ENCODE data around the gene C5AR1. TPM values are rescaled to one million over a fixed set of nuclear protein-coding genes. Genes with fewer than 3 reads are reported as not detected.
"Not testable (repeated sequence)": the region's sequence is repeated elsewhere in the genome, so short reads cannot be mapped to it uniquely, and the experiment has no call there.

C5AR1 gene
- total and polyA plus RNA-seq, 8 donors, result 0.45 to 15.2 (median 2.9) TPM

GRCh38 chr19:47280183-47280797, 29.4 kb upstream of the C5AR1 start:
- intact Hi-C loops (cut with DNase I; ENCODE audit: low total_unique reads), result no loop called here
- WGBS, 5 donors, result 87 to 94% (median 90%) methylated on average over 6 to 13 of the region's 13 CpGs
- H3K4me1 ChIP-seq, result peaks cover 14 to 42% (median 26%) of the 10 kb centered on the region in 4 donors
- no peaks in the 10 kb centered on the region for H3K9me3 ChIP-seq
- peak; percentile 45 to 50 for DNase-seq
- peak overlapping the region in 1 of 5 donors; percentile 71 for H3K27ac ChIP-seq
- H3K4me3 ChIP-seq, result no peak overlapping the region
- peak in 1 of 7 experiments; percentile 9 for TF ChIP-seq CTCF (IDR thresholded peaks at IDR 0.05)
- no peak for TF ChIP-seq EP300 (IDR thresholded peaks at IDR 0.05)
- no peaks in the 10 kb centered on the region for H3K27me3 ChIP-seq
- peaks cover 0 to 5% (median 0%) of the 10 kb centered on the region in 4 donors for H3K36me3 ChIP-seq

GRCh38 chr19:47283405-47284059, 26.1 kb upstream of the C5AR1 start:
- no peak for DNase-seq

GRCh38 chr19:47284324-47284899, 25.2 kb upstream of the C5AR1 start:
- intact Hi-C loops (cut with DNase I; ENCODE audit: low total_unique reads), result no loop called here
- no peaks in the 10 kb centered on the region for H3K27me3 ChIP-seq
- peaks cover 0 to 24% (median 9%) of the 10 kb centered on the region in 4 donors for H3K4me1 ChIP-seq
- H3K9me3 ChIP-seq, result no peaks in the 10 kb centered on the region
- WGBS, 5 donors, result 27 to 35% (median 33%) methylated on average over 9 of the region's 9 CpGs
- H3K27ac ChIP-seq, result no peak overlapping the region
- no peak overlapping the region for H3K4me3 ChIP-seq
- TF ChIP-seq POLR2A (IDR thresholded peaks at IDR 0.05) (no peak), POLR2AphosphoS5 (IDR thresholded peaks at IDR 0.05) (no peak), EP300 (IDR thresholded peaks at IDR 0.05) (no peak), CTCF (IDR thresholded peaks at IDR 0.05) (peak in 5 of 7 experiments; percentile 45 to 95 (median 90))
- DNase-seq, result peak in 1 of 2 donors; percentile 86
- no peaks in the 10 kb centered on the region for H3K36me3 ChIP-seq

More at GRCh38 chr19:47283405-47284059, 26.1 kb upstream of the C5AR1 start:
- Histone ChIP-seq H3K9me3 (no peaks in the 10 kb centered on the region), H3K4me1 (peaks cover 0 to 19% (median 6%) of the 10 kb centered on the region in 4 donors), H3K4me3 (no peak overlapping the region), H3K27ac (no peak overlapping the region), H3K36me3 (no peaks in the 10 kb centered on the region), H3K27me3 (no peaks in the 10 kb centered on the region)
- intact Hi-C loops (cut with DNase I; ENCODE audit: low total_unique reads), result no loop called here
- TF ChIP-seq EP300 (IDR thresholded peaks at IDR 0.05), result no peak
- no peak for TF ChIP-seq CTCF (IDR thresholded peaks at IDR 0.05)
- no peak for TF ChIP-seq POLR2AphosphoS5 (IDR thresholded peaks at IDR 0.05)
- TF ChIP-seq POLR2A (IDR thresholded peaks at IDR 0.05), result no peak
- WGBS, 5 donors, result 69 to 83% (median 73%) methylated on average over 10 of the region's 10 CpGs

GRCh38 chr19:47296036-47296435, 13.6 kb upstream of the C5AR1 start:
- no peak overlapping the region for H3K4me3 ChIP-seq
- intact Hi-C loops (cut with DNase I; ENCODE audit: low total_unique reads), result no loop called here
- 16 to 30% (median 28%) methylated on average over 12 of the region's 12 CpGs for WGBS, 5 donors
- peaks cover 0 to 4% (median 0%) of the 10 kb centered on the region in 4 donors for H3K36me3 ChIP-seq
- H3K9me3 ChIP-seq, result no peaks in the 10 kb centered on the region
- peaks cover 0 to 6% (median 2%) of the 10 kb centered on the region in 4 donors for H3K4me1 ChIP-seq
- H3K27me3 ChIP-seq, result no peaks in the 10 kb centered on the region
- peak in 5 of 7 experiments; percentile 21 to 87 (median 67) for TF ChIP-seq CTCF (IDR thresholded peaks at IDR 0.05)
- no peak for TF ChIP-seq EP300 (IDR thresholded peaks at IDR 0.05)
- no peak for TF ChIP-seq POLR2AphosphoS5 (IDR thresholded peaks at IDR 0.05)
- peak; percentile 81 to 90 for DNase-seq
- no peak overlapping the region for H3K27ac ChIP-seq

GRCh38 chr19:47300867-47301266, 8.8 kb upstream of the C5AR1 start:
- not testable (repeated sequence) for H3K36me3 ChIP-seq, H3K27ac ChIP-seq, H3K27me3 ChIP-seq, H3K4me3 ChIP-seq, H3K9me3 ChIP-seq, DNase-seq
- WGBS, 5 donors, result 91 to 95% (median 94%) methylated on average over 13 to 14 of the region's 14 CpGs
- intact Hi-C loops (cut with DNase I; ENCODE audit: low total_unique reads), result loop anchor here (10.0 kb wide), 1 partner anchor 84 kb away; no protein-coding TSS in a partner anchor
- peaks cover 0 to 15% (median 8%) of the 10 kb centered on the region in 4 donors for H3K4me1 ChIP-seq

Data from stomach (tissue), 9 donors.